Vagina (tissue), 2 donors: Measurements from ENCODE around the gene PTOV1.

Experiments
- POLR2A ChIP-seq, 2 donors: fragments of 450-650 bp; IDR thresholded peaks; one replicate each; pipeline ENCODE4 v1.6.1; 2017; ENCODE audit warnings: antibody characterized with exemption in 2 of 2, mild to moderate bottlenecking in 2 of 2, moderate library complexity in 2 of 2
- POLR2AphosphoS5 ChIP-seq, 2 donors: sonication (generic); formaldehyde crosslinking; IDR thresholded peaks; one replicate each; pipeline ENCODE4 v1.9.0; 2017; ENCODE audit warnings: antibody characterized with exemption in 2 of 2, mild to moderate bottlenecking in 2 of 2, low read depth in 1 of 2; ENCODE audit not compliant: insufficient read depth in 1 of 2
- TF ChIP-seq, protein P1 (sequence below), 3 experiments: fragments of 450-650 bp in 2 of 3; fragments of 200-600 bp in 1 of 3; sonication (generic) in 1 of 3; IDR thresholded peaks; one replicate each; pipeline ENCODE4 v1.5.1; 2017 to 2019; ENCODE audit warnings: antibody characterized with exemption in 3 of 3, mild to moderate bottlenecking in 2 of 3, moderate library complexity in 2 of 3

DNA sequence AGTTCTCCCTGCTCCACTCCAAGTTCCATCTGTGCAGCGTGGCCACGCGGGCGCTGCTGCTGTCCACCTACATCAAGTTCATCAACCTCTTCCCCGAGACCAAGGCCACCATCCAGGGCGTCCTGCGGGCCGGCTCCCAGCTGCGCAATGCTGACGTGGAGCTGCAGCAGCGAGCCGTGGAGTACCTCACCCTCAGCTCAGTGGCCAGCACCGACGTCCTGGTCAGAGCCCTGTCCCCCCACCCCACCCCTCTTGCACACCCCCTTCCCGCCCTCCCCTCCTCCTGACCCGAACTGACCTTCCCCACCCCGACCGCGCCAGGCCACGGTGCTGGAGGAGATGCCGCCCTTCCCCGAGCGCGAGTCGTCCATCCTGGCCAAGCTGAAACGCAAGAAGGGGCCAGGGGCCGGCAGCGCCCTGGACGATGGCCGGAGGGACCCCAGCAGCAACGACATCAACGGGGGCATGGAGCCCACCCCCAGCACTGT, 49.5 kb upstream of the PTOV1 start:
- TF ChIP-seq, protein P1, sequence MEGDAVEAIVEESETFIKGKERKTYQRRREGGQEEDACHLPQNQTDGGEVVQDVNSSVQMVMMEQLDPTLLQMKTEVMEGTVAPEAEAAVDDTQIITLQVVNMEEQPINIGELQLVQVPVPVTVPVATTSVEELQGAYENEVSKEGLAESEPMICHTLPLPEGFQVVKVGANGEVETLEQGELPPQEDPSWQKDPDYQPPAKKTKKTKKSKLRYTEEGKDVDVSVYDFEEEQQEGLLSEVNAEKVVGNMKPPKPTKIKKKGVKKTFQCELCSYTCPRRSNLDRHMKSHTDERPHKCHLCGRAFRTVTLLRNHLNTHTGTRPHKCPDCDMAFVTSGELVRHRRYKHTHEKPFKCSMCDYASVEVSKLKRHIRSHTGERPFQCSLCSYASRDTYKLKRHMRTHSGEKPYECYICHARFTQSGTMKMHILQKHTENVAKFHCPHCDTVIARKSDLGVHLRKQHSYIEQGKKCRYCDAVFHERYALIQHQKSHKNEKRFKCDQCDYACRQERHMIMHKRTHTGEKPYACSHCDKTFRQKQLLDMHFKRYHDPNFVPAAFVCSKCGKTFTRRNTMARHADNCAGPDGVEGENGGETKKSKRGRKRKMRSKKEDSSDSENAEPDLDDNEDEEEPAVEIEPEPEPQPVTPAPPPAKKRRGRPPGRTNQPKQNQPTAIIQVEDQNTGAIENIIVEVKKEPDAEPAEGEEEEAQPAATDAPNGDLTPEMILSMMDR (IDR thresholded peaks at IDR 0.05), result no peak
- TF ChIP-seq POLR2AphosphoS5 (IDR thresholded peaks at IDR 0.05; ENCODE audit: insufficient read depth in 1 of 2, low read depth in 1 of 2) (no peak), POLR2A (IDR thresholded peaks at IDR 0.05) (no peak)
